Measurements from ENCODE around the gene WBP1. TPM values are rescaled to one million over a fixed set of nuclear protein-coding genes. Genes with fewer than 3 reads are reported as not detected.
A peak's percentile ranks its signal among the peaks of the same experiment; 100 is the strongest.
"Not testable (repeated sequence)": the region's sequence is repeated elsewhere in the genome, so short reads cannot be mapped to it uniquely, and the experiment has no call there.

The WBP1 gene
- total RNA-seq, 2 donors from 2014 or later = 28.6 to 48.0 TPM

GRCh38 chr2:74471332-74472065, 13.3 kb downstream of the WBP1 start:
- Mint-ChIP-seq H3K27me3 (no peaks in the 10 kb centered on the region), H3K4me1 (ENCODE audit: low read depth in 2 of 2) (peaks cover 27 to 32% of the 10 kb centered on the region in 2 donors), H3K9me3 (no peaks in the 10 kb centered on the region), H3K36me3 (peaks cover 13% of the 10 kb centered on the region), H3K4me3 (peak overlapping the region; percentile 99), H3K27ac (peak overlapping the region; percentile 97 to 99)
- no peak for ATAC-seq
- no peak for DNase-seq (ENCODE audit: low spot score)

GRCh38 chr2:74472086-74472944, 14.1 kb downstream of the WBP1 start, which contains the start of gene MRPL53:
TSS of gene MRPL53 (minus strand) at chr2:74472680. CDS start at chr2:74472660, 20 bp downstream.
- ATAC-seq = peak; percentile 97
- peak within 1 kb of the TSS; percentile 97 to 99 for H3K27ac Mint-ChIP-seq
- no peaks in the 10 kb centered on the region for H3K9me3 Mint-ChIP-seq

GRCh38 chr2:74472945-74473258, 14.7 kb downstream of the WBP1 start:
- DNase-seq (ENCODE audit: low spot score) = no peak

More at GRCh38 chr2:74472086-74472944, 14.1 kb downstream of the WBP1 start, which contains the start of gene MRPL53:
- H3K4me1 Mint-ChIP-seq (ENCODE audit: low read depth in 2 of 2) = peaks cover 27 to 38% of the 10 kb centered on the region in 2 donors
- no peaks in the 10 kb centered on the region for H3K27me3 Mint-ChIP-seq
- DNase-seq (ENCODE audit: low spot score) = peak; percentile 97
- peak within 1 kb of the TSS; percentile 99 for H3K4me3 Mint-ChIP-seq
- peaks cover 13% of the 10 kb centered on the region for H3K36me3 Mint-ChIP-seq

GRCh38 chr2:74474481-74474880, 16.2 kb downstream of the WBP1 start:
- Mint-ChIP-seq H3K27ac (peak overlapping the region in 1 of 2 donors; percentile 35), H3K27me3 (no peaks in the 10 kb centered on the region), H3K36me3 (peaks cover 13% of the 10 kb centered on the region), H3K4me3 (no peak overlapping the region), H3K9me3 (no peaks in the 10 kb centered on the region), H3K4me1 (ENCODE audit: low read depth in 2 of 2) (peaks cover 31 to 46% of the 10 kb centered on the region in 2 donors)
- DNase-seq (ENCODE audit: low spot score) (no peak), ATAC-seq (no peak)

More at GRCh38 chr2:74472945-74473258, 14.7 kb downstream of the WBP1 start:
- H3K36me3 Mint-ChIP-seq = peaks cover 13% of the 10 kb centered on the region
- H3K4me1 Mint-ChIP-seq (ENCODE audit: low read depth in 2 of 2) = peaks cover 31 to 42% of the 10 kb centered on the region in 2 donors
- peak overlapping the region; percentile 99 for H3K4me3 Mint-ChIP-seq
- no peaks in the 10 kb centered on the region for H3K27me3 Mint-ChIP-seq
- peak overlapping the region; percentile 97 to 99 for H3K27ac Mint-ChIP-seq
- H3K9me3 Mint-ChIP-seq = no peaks in the 10 kb centered on the region
- no peak for ATAC-seq

GRCh38 chr2:74474899-74475298, 16.7 kb downstream of the WBP1 start:
- Mint-ChIP-seq H3K27ac (peak overlapping the region in 1 of 2 donors; percentile 35), H3K27me3 (no peaks in the 10 kb centered on the region), H3K4me3 (no peak overlapping the region), H3K36me3 (peaks cover 13% of the 10 kb centered on the region), H3K4me1 (ENCODE audit: low read depth in 2 of 2) (peaks cover 32 to 45% of the 10 kb centered on the region in 2 donors), H3K9me3 (no peaks in the 10 kb centered on the region)
- DNase-seq (ENCODE audit: low spot score) = no peak
- ATAC-seq = no peak

- no peaks in the 10 kb centered on the region for H3K9me3 Mint-ChIP-seq
- H3K36me3 Mint-ChIP-seq = peaks cover 4% of the 10 kb centered on the region
- DNase-seq (ENCODE audit: low spot score) = peak; percentile 44
- peak overlapping the region; percentile 58 to 90 for H3K27ac Mint-ChIP-seq
- H3K27me3 Mint-ChIP-seq = no peaks in the 10 kb centered on the region
- no peak for ATAC-seq
- H3K4me3 Mint-ChIP-seq = peak overlapping the region; percentile 98
- peaks cover 25 to 37% of the 10 kb centered on the region in 2 donors for H3K4me1 Mint-ChIP-seq (ENCODE audit: low read depth in 2 of 2)
Observed at GRCh38 chr2:74481431-74481830, 23.2 kb downstream of the WBP1 start.

GRCh38 chr2:74481961-74482800, 23.9 kb downstream of the WBP1 start:
- peak overlapping the region; percentile 98 for H3K4me3 Mint-ChIP-seq
- no peaks in the 10 kb centered on the region for H3K27me3 Mint-ChIP-seq
- peak overlapping the region; percentile 90 to 93 for H3K27ac Mint-ChIP-seq
- peaks cover 10% of the 10 kb centered on the region for H3K36me3 Mint-ChIP-seq
- DNase-seq (ENCODE audit: low spot score) (peak; percentile 77), ATAC-seq (peak; percentile 75 to 76)
- H3K4me1 Mint-ChIP-seq (ENCODE audit: low read depth in 2 of 2) = peaks cover 25 to 32% of the 10 kb centered on the region in 2 donors
- no peaks in the 10 kb centered on the region for H3K9me3 Mint-ChIP-seq

- ATAC-seq (peak; percentile 96 to 97), DNase-seq (ENCODE audit: low spot score) (peak; percentile 95)
- H3K9me3 Mint-ChIP-seq = no peaks in the 10 kb centered on the region
- H3K4me3 Mint-ChIP-seq = peak within 1 kb of the TSS; percentile 98
- H3K36me3 Mint-ChIP-seq = peaks cover 10% of the 10 kb centered on the region
- H3K27me3 Mint-ChIP-seq = no peaks in the 10 kb centered on the region
- H3K27ac Mint-ChIP-seq = peak within 1 kb of the TSS; percentile 90 to 93
- peaks cover 21 to 27% of the 10 kb centered on the region in 2 donors for H3K4me1 Mint-ChIP-seq (ENCODE audit: low read depth in 2 of 2)
Observed at GRCh38 chr2:74482801-74483674, 24.8 kb downstream of the WBP1 start, which contains the start of the genes CCDC142 and TTC31. TSS of gene CCDC142 (minus strand) at chr2:74482998. CDS start at chr2:74482837, 161 bp downstream. TSS of gene TTC31 (plus strand) at chr2:74483081. CDS start at chr2:74483096, 15 bp downstream.

- H3K27me3 Mint-ChIP-seq; ATAC-seq; H3K9me3 Mint-ChIP-seq; DNase-seq (ENCODE audit: low spot score): not testable (repeated sequence)
- peak overlapping the region; percentile 90 to 93 for H3K27ac Mint-ChIP-seq
- H3K4me1 Mint-ChIP-seq (ENCODE audit: low read depth in 2 of 2) = peaks cover 21 to 27% of the 10 kb centered on the region in 2 donors
- peaks cover 10% of the 10 kb centered on the region for H3K36me3 Mint-ChIP-seq
- peak overlapping the region; percentile 98 for H3K4me3 Mint-ChIP-seq
Observed at GRCh38 chr2:74483675-74484164, 25.5 kb downstream of the WBP1 start.

- ATAC-seq (no peak), DNase-seq (ENCODE audit: low spot score) (no peak)
- Mint-ChIP-seq H3K9me3 (no peaks in the 10 kb centered on the region), H3K4me1 (ENCODE audit: low read depth in 2 of 2) (peaks cover 15 to 16% of the 10 kb centered on the region in 2 donors), H3K27ac (no peak overlapping the region), H3K27me3 (no peaks in the 10 kb centered on the region), H3K36me3 (peaks cover 20% of the 10 kb centered on the region), H3K4me3 (no peak overlapping the region)
Observed at GRCh38 chr2:74486141-74486540, 27.9 kb downstream of the WBP1 start.

GRCh38 chr2:74488643-74489481, 30.6 kb downstream of the WBP1 start:
- Mint-ChIP-seq H3K36me3 (peaks cover 27% of the 10 kb centered on the region), H3K9me3 (no peaks in the 10 kb centered on the region), H3K4me1 (ENCODE audit: low read depth in 2 of 2) (peaks cover 6 to 9% of the 10 kb centered on the region in 2 donors), H3K27ac (no peak overlapping the region), H3K27me3 (no peaks in the 10 kb centered on the region), H3K4me3 (no peak overlapping the region)
- ATAC-seq (no peak), DNase-seq (ENCODE audit: low spot score) (peak; percentile 35)

Data from natural killer cell treated with Interleukin-12 subunit alpha and Interleukin-12 subunit beta and Interleukin-15 and Interleukin-18, amount 100 ng/mL, for 72 hours (primary cell).